ENCODE data around the gene CSTB.

GRCh38 chr21:43783098-43783700, 7.1 kb upstream of the CSTB start:
- TF ChIP-seq, protein P1, sequence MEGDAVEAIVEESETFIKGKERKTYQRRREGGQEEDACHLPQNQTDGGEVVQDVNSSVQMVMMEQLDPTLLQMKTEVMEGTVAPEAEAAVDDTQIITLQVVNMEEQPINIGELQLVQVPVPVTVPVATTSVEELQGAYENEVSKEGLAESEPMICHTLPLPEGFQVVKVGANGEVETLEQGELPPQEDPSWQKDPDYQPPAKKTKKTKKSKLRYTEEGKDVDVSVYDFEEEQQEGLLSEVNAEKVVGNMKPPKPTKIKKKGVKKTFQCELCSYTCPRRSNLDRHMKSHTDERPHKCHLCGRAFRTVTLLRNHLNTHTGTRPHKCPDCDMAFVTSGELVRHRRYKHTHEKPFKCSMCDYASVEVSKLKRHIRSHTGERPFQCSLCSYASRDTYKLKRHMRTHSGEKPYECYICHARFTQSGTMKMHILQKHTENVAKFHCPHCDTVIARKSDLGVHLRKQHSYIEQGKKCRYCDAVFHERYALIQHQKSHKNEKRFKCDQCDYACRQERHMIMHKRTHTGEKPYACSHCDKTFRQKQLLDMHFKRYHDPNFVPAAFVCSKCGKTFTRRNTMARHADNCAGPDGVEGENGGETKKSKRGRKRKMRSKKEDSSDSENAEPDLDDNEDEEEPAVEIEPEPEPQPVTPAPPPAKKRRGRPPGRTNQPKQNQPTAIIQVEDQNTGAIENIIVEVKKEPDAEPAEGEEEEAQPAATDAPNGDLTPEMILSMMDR (IDR thresholded peaks at IDR 0.05; ENCODE audit: extremely low read depth in 1 of 2, insufficient read depth in 1 of 2, low read depth in 1 of 2, low read length in 2 of 2), result no peak
- no peak for TF ChIP-seq POLR2A (IDR thresholded peaks at IDR 0.05; ENCODE audit: low read depth, low read length)
- no peak for TF ChIP-seq MYC (IDR thresholded peaks at IDR 0.05; ENCODE audit: low read depth, low read length)
- TF ChIP-seq EZH2 (IDR thresholded peaks at IDR 0.05; ENCODE audit: borderline replicate concordance, low read depth, low read length, severe bottlenecking), result no peak
